ENCODE results near the gene ESRRB.

Gene ESRRB

DNA sequence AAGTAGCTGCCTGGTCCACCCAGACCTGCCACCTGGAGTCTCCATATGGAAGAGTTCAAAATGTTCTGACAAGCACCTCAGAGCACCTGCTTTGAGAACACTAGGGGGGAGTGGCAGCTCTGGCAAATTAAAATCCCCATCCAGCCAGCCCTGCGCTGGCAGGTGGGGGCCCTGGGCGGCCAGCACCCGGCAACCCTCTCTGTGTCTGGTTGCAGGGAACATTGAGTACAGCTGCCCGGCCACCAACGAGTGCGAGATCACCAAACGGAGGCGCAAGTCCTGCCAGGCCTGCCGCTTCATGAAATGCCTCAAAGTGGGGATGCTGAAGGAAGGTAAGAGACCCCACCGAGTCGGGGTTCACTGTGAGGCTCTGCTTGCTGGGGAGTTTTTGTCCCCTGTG, 86.4 kb downstream of the ESRRB start:
- TF ChIP-seq, protein P1, sequence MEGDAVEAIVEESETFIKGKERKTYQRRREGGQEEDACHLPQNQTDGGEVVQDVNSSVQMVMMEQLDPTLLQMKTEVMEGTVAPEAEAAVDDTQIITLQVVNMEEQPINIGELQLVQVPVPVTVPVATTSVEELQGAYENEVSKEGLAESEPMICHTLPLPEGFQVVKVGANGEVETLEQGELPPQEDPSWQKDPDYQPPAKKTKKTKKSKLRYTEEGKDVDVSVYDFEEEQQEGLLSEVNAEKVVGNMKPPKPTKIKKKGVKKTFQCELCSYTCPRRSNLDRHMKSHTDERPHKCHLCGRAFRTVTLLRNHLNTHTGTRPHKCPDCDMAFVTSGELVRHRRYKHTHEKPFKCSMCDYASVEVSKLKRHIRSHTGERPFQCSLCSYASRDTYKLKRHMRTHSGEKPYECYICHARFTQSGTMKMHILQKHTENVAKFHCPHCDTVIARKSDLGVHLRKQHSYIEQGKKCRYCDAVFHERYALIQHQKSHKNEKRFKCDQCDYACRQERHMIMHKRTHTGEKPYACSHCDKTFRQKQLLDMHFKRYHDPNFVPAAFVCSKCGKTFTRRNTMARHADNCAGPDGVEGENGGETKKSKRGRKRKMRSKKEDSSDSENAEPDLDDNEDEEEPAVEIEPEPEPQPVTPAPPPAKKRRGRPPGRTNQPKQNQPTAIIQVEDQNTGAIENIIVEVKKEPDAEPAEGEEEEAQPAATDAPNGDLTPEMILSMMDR (IDR thresholded peaks at IDR 0.05; ENCODE audit: control insufficient read depth, insufficient read depth, low read depth, low read length, missing control alignments): no peak
- no peak overlapping the region for H3K4me3 ChIP-seq (ENCODE audit: control insufficient read depth, low read depth, low read length)
- DNase-seq (ENCODE audit: low read depth): no peak

DNA sequence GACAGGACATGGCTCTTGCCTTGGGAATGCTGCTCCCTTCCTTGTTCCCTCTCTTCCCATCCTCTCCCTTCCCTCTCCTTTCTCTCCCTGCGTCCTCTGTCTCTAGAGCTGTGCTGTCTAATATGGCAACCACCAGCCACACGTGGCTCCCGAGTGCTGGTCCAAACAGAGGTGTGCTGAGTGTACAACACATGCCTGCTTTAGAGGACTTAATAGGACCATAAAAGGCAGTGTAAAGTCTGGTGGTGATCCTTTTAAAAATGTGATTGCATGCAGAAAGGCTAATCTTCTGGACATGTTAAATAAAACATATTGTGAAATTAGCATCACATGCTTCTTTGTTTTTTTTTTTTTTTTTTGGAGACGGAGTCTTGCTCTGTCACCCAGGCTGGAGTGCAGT, 87.2 kb downstream of the ESRRB start:
- TF ChIP-seq, protein P1 (IDR thresholded peaks at IDR 0.05; ENCODE audit: control insufficient read depth, insufficient read depth, low read depth, low read length, missing control alignments): no peak
- H3K4me3 ChIP-seq (ENCODE audit: control insufficient read depth, low read depth, low read length): no peak overlapping the region
- DNase-seq (ENCODE audit: low read depth): no peak

DNA sequence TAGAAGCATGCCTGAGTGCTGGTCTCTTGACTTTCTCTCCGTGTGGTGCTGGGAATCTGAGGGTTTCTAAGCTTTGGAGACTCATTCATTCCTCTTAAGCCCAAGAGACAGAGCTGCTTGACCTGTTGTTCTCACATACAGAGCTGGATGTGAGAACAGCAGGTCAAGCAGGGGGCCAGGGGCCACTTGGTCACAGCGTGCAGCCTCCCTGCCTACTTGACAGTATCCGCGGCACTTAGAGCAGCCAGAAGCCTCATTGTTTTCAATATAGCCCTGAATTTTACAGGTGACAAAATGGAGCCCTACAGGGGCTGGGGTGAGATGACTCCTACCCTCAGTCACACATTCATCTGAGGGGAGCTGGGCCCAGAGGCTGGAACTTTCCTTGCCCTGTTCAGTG, 88.9 kb downstream of the ESRRB start:
- DNase-seq (ENCODE audit: low read depth): no peak
- H3K4me3 ChIP-seq (ENCODE audit: control insufficient read depth, low read depth, low read length): no peak overlapping the region
- TF ChIP-seq, protein P1 (IDR thresholded peaks at IDR 0.05; ENCODE audit: control insufficient read depth, insufficient read depth, low read depth, low read length, missing control alignments): no peak

DNA sequence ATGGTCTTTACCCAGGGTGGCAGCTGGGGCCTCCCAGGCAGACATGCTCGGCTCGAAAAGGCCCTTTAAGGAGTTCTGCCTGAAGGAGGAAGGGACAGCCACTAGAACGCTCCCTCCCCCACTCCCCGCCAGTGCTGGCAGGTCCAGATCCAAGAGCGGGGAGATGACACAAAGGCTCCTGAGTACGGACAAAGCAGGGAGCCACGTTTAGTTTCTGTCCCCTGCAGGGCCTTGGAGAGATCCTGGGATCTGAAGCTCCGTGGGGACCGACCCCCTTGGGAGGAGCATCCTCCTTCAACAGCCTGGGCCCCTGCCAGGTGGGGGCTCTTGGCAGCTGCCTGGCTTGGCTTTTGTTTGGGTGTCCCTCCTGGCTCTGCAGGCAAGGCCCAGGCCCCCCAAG, 89.7 kb downstream of the ESRRB start:
- no peak for DNase-seq (ENCODE audit: low read depth)
- TF ChIP-seq, protein P1 (IDR thresholded peaks at IDR 0.05; ENCODE audit: control insufficient read depth, insufficient read depth, low read depth, low read length, missing control alignments): no peak

DNA sequence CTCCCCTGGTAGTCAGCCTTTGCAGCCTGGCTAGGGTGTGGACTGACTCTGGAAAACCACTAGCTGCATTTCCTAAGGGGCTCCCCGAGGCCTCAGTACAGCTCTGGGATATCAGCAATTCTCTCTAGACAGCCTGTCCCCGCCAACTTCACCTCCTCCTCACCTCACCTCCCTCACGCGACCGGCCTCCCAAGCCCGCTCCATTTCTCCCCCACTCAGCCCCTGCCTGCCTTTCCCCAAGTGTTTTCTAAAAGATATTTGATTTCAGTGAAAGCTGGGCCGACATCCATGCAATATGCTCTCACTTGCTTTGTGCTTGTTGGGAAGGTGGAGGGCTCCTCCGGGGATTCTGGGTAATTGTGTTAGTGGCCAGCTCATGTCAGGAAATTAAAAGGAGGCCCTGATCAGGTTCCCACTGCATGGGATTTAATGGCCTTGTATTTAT, 91.8 kb downstream of the ESRRB start:
- DNase-seq (ENCODE audit: low read depth): no peak
- H3K4me3 ChIP-seq (ENCODE audit: control insufficient read depth, low read depth, low read length): no peak overlapping the region
- TF ChIP-seq, protein P1 (IDR thresholded peaks at IDR 0.05; ENCODE audit: control insufficient read depth, insufficient read depth, low read depth, low read length, missing control alignments): no peak

More for the DNA sequence above, 89.7 kb downstream of the ESRRB start:
- no peak overlapping the region for H3K4me3 ChIP-seq (ENCODE audit: control insufficient read depth, low read depth, low read length)

DNA sequence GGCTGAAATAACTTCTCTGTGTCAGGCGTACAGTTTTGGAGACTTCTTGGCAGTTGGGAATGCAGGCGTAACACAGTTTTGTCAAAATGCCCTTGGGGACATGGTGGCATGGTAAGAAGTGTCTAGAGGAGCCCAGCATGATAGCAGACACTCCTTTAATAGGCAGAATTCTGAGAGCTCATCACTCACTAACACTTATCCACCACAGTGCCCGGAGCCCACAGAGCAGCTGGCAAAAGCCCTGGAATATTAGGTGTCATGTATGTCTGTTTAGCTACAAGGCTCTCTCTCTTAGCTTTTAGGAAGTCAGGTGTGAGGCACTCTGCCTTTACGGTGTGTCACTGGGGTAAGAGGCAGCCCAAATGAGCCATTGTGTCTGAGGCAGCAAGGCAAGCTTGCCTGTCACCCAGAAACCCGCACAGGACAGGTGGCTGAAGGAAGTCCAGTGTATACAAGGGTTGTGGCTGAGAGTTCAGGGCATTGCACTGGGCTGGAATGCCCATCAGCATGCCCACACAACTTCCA, 96.3 kb downstream of the ESRRB start:
- no peak overlapping the region for H3K4me3 ChIP-seq (ENCODE audit: control insufficient read depth, low read depth, low read length)
- TF ChIP-seq, protein P1 (IDR thresholded peaks at IDR 0.05; ENCODE audit: control insufficient read depth, insufficient read depth, low read depth, low read length, missing control alignments): no peak
- no peak for DNase-seq (ENCODE audit: low read depth)
